Large intestine (tissue), 3 donors: ENCODE results near the gene HMSD. TPM values are rescaled to one million over a fixed set of nuclear protein-coding genes. Genes with fewer than 3 reads are reported as not detected.
"Not testable (repeated sequence)": the region's sequence is repeated elsewhere in the genome, so short reads cannot be mapped to it uniquely, and the experiment has no call there.

Source experiments
- DNase-seq, 2 donors: peaks; one replicate each; pipeline versions ENCODE4 v3.0.0 to v3.0.0-alpha.2; 2013
- H3K27ac ChIP-seq: one replicate; pipeline ENCODE4 v1.5.1; 2013; ENCODE audit warnings: low read length
- H3K27me3 ChIP-seq: 2 replicates; pipeline ENCODE4 v1.6.1; 2013; ENCODE audit warnings: low read length; ENCODE audit not compliant: control insufficient read depth, insufficient read depth
- H3K36me3 ChIP-seq: 2 replicates; pipeline ENCODE4 v1.6.1; 2013; ENCODE audit warnings: low read length; ENCODE audit not compliant: control insufficient read depth, insufficient read depth
- H3K4me1 ChIP-seq: one replicate; pipeline ENCODE4 v1.6.1; 2013; ENCODE audit warnings: low read length; ENCODE audit not compliant: control insufficient read depth, insufficient read depth
- H3K4me3 ChIP-seq: one replicate; pipeline ENCODE4 v1.5.1; 2013; ENCODE audit warnings: low read length
- H3K9me3 ChIP-seq: one replicate; pipeline ENCODE4 v1.6.1; 2013; ENCODE audit warnings: mild to moderate bottlenecking, low read depth, low read length, moderate library complexity; ENCODE audit not compliant: control insufficient read depth
- WGBS: methylation state at CpG from one replicate; pipeline ENCODE4 v1.1.5; 2013; ENCODE audit warnings: low lambda C conversion rate; ENCODE audit not compliant: insufficient coverage; 5-methylcytosine and 5-hydroxymethylcytosine counted together
- polyA plus RNA-seq: library from polyadenylated mRNA; unstranded; fragments of 120-200 nt; gene quantifications from one replicate; pipeline ENCODE4 v1.2.1, GENCODE V29; 2013

HMSD gene
- polyA plus RNA-seq, 1 donor, result 2.5 TPM

DNA sequence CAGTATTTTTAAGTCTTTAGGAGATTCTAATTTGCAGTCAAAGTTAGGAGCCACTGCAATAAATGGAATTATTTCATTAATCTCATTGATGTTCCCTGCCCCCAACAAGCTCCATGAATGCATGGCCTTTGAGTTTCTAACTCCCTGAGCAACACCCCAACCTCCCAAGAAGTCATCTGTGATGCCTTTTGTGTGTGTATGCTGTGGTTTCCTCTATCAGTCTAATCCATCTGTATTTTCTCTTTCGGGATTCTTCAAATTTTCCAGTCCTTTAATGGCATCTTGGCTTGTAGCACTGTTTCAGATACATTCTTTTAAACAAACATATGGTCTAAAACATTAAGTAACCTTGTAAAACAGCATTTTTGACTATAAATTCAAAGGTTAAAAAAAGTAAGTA lies 24.6 kb upstream of the HMSD start:
- Histone ChIP-seq H3K36me3 (no peaks in the 10 kb centered on the region), H3K27ac (no peak overlapping the region), H3K27me3 (no peaks in the 10 kb centered on the region), H3K4me3 (no peak overlapping the region), H3K4me1 (no peaks in the 10 kb centered on the region), H3K9me3 (no peaks in the 10 kb centered on the region)
- no peak for DNase-seq
- 100% methylated on average over 1 of the region's 1 CpG for WGBS

DNA sequence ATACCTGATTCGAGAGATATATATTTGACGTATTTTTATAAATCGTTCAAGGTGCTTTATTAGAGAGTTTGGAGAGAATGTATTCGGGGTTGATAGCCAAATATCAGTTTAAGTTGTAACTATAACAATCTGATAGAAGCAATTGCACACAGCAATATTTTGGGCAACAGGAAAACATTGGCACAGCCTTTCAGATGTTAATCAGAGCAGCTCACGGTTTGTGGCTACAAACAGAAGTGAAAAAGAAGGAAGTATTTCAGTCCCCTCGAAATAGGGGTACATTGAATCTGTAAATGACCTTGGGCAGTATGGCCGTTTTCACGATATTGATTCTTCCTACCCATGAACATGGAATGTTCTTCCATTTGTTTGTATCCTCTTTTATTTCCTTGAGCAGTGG lies 20.8 kb upstream of the HMSD start:
- 93% methylated on average over 4 of the region's 8 CpGs for WGBS
- no peak overlapping the region for H3K4me3 ChIP-seq
- no peaks in the 10 kb centered on the region for H3K9me3 ChIP-seq
- no peak for DNase-seq
- H3K27me3 ChIP-seq, result no peaks in the 10 kb centered on the region
- no peaks in the 10 kb centered on the region for H3K36me3 ChIP-seq
- H3K4me1 ChIP-seq, result no peaks in the 10 kb centered on the region
- no peak overlapping the region for H3K27ac ChIP-seq

DNA sequence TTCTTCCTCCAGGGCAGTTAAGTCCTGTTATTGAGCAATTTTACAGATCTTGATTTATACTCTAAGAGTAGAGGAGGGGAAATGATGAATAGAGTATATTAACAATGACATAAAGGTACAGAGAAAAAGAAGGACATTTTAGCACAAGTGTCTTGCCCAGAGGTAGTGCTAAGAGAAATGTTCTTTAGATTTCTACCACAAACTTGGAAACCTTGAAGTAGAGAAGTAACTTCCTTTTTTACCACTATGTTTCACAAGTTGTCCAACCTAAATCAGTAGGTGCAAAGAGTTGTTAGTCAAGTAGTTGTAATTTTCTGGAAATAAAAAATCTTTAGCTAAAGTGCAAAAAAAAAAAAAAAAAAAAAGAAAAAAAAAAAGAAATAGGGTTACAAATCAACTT lies 19.7 kb upstream of the HMSD start:
- not testable (repeated sequence) for H3K4me1 ChIP-seq, H3K27me3 ChIP-seq, H3K9me3 ChIP-seq, DNase-seq, H3K4me3 ChIP-seq, H3K36me3 ChIP-seq, H3K27ac ChIP-seq

DNA sequence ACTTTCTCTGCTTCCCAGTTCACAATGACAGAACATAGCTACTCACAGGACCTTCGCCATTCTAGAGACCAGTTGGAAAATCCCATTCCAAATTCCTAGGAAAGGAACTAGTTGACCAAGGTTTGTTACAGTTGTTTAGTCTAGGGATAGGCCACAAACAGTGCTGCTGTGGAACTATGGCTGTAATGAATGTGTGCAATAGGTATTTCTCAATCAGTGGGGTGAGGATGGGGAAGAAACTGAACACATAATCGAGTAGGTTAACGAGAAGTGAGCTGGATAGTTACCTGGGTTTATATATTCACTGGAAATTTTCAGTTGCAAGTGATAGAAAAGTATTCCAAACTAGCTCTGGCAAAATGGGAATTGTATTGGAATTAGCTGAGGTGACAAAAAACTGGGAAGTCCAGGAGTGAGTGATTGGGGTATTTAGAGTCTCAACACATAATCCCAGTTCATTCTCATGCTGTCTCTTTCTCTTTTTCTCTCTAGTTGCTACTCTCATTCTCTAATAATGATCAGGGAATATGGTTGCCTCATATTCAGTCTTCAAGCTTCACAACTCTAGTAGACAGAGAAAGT lies 18.2 kb upstream of the HMSD start:
- Histone ChIP-seq H3K4me3 (no peak overlapping the region), H3K36me3 (no peaks in the 10 kb centered on the region), H3K27ac (no peak overlapping the region), H3K4me1 (no peaks in the 10 kb centered on the region), H3K27me3 (no peaks in the 10 kb centered on the region), H3K9me3 (no peaks in the 10 kb centered on the region)
- WGBS, result no CpG with 5 or more reads among the region's 3 CpGs
- no peak for DNase-seq

DNA sequence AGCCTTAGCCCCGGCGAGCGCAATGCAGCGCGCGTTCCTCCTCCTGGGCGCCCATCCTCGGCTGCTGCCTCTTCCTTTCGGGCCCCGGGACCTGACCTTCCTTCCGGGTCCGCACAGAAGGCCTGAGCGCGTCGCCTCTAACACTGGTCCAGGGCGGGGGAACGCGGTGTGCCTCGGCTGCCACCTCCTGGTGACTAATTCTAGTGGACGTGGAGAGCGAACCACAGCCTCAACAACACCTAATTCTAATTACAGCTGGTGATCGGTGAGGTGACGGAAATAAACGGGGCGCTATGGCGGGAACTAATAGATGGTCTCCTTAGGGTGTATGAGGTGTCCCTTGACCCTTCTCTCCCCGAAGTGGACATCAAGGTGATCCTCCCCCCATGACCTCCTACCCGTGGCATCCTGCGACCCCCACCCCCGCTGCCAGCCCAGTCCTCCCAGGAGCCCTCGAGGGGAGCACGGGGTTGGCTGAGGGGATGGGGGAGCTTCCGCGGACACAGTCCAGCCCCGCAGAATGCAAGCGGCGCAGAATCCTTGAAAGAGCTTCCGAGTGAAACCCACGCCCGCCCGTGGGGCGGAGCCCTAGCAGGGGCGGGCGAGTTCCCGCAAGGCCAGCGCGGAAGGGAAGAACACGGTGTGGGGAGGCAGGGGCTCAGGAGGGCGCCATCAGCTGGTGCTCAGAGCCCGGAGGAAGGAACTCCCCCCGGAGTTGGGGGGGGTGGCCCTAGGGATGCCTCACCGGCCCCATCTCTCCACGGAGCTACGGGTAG lies 12.8 kb upstream of the HMSD start:
- Histone ChIP-seq H3K4me1 (no peaks in the 10 kb centered on the region), H3K27ac (no peak overlapping the region), H3K36me3 (no peaks in the 10 kb centered on the region), H3K4me3 (peak overlapping the region; percentile 33), H3K27me3 (peaks cover 24% of the 10 kb centered on the region), H3K9me3 (no peaks in the 10 kb centered on the region)
- peak; percentile 45 to 56 for DNase-seq
- WGBS, result no CpG with 5 or more reads among the region's 54 CpGs

DNA sequence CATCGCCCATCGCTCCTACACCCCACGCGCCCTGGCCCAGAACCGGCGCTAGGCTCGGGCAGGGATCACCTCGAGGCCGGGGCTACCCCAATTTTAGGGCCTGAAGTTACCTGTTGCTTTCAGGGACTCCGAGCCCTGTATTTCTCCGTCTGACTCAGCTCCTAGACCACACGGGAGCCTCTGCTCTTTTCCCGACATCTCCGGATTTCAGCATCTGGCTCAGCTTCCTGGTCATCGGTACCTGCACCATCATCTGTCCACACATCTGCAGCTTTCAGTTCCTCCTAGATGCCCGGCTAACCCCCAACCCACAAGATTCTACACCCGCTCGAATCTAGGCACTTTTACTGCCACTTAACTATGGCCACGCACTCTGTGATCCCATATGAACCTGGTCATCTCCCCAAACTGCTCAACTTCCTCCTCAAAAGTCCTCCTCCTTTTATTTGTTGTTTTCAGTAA lies 12.1 kb upstream of the HMSD start:
- DNase-seq, result no peak
- Histone ChIP-seq H3K36me3 (no peaks in the 10 kb centered on the region), H3K4me1 (no peaks in the 10 kb centered on the region), H3K27ac (no peak overlapping the region), H3K4me3 (peak overlapping the region; percentile 33), H3K9me3 (no peaks in the 10 kb centered on the region), H3K27me3 (peaks cover 24% of the 10 kb centered on the region)
- 67% methylated on average over 6 of the region's 19 CpGs for WGBS

DNA sequence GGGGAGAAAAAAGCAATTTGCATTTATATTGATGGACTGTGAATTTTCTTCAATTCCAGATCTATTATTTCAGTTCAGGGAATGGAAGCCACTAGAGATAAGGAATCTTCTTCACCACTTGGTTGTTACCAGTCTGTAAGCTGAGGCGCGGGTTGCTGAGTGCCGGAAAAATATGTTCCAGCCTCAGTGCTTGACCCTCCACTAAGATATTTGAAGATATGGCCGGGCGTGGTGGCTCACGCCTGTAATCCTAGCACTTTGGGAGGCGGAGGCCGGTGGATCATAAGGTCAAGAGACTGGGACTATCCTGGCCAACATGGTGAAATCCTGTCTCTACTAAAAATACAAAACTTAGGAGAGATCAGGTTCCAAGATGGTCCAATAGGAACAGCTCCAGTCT lies 9.1 kb upstream of the HMSD start:
- no peak overlapping the region for H3K27ac ChIP-seq
- no peaks in the 10 kb centered on the region for H3K9me3 ChIP-seq
- no CpG with 5 or more reads among the region's 8 CpGs for WGBS
- no peak overlapping the region for H3K4me3 ChIP-seq
- H3K36me3 ChIP-seq, result no peaks in the 10 kb centered on the region
- DNase-seq, result no peak
- peaks cover 24% of the 10 kb centered on the region for H3K27me3 ChIP-seq
- H3K4me1 ChIP-seq, result no peaks in the 10 kb centered on the region

DNA sequence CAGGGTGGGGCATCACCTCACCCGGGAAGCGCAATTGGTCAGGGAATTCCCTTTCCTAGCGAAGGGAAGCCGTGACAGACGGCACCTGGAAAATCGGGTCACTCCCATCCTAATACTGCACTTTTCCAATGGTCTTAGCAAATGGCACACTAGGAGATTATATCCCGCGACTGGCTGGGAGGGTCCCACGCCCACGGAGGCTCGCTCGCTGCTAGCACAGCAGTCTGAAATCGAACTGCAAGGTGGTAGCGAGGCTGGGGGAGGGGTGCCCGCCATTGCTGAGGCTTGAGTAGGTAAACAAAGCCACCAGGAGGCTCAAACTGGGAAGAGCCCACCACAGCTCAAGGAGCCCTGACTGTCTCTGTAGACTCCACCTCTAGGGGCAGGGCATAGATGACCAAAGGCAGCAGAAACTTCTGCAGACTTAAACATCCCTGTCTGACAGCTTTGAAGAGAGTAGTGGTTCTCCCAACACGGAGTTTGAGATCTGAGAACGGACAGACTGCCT lies 8.5 kb upstream of the HMSD start:
- not testable (repeated sequence) for H3K4me1 ChIP-seq, H3K4me3 ChIP-seq, H3K36me3 ChIP-seq, DNase-seq, H3K27ac ChIP-seq, H3K9me3 ChIP-seq
- H3K27me3 ChIP-seq, result peaks cover 24% of the 10 kb centered on the region
- no CpG with 5 or more reads among the region's 17 CpGs for WGBS

DNA sequence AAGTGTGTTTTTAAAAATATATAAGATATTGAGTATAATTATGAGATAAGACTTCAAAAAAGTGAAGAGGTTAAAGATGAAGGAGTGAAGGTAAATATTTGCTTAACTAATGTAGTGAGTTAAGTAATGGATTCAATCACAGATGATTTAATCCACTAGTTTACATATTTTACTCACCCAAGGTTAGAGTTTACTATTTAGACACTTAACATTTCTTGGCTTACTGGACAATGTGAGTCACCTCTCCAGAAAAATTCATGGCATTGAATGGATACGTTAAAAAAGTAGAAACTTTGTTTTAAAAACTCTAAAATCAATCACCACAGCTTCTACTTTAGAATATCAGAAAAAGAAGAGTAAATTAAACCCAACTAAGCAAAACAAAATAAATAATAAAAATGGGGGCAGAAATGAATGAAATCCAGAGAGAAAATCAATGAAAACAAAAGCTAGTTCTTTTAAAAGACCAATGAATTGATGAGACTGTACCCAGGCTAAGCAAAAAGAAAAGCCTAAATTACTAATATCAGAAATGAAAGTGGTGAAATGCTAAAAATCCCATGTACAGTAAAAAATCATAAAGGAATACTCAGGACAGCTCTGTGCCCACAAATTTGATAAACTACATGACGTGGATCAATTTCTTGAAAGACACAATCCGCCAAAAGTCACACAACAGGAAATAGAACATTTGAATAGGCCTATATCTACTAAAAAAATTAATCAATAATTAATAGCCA lies 1.9 kb upstream of the HMSD start:
- WGBS, result 89% methylated on average over 1 of the region's 3 CpGs
- no peak overlapping the region for H3K27ac ChIP-seq
- no peak overlapping the region for H3K4me3 ChIP-seq
- DNase-seq, result no peak
- H3K27me3 ChIP-seq, result peaks cover 5% of the 10 kb centered on the region
- no peaks in the 10 kb centered on the region for H3K36me3 ChIP-seq
- H3K9me3 ChIP-seq, result no peaks in the 10 kb centered on the region
- H3K4me1 ChIP-seq, result no peaks in the 10 kb centered on the region

DNA sequence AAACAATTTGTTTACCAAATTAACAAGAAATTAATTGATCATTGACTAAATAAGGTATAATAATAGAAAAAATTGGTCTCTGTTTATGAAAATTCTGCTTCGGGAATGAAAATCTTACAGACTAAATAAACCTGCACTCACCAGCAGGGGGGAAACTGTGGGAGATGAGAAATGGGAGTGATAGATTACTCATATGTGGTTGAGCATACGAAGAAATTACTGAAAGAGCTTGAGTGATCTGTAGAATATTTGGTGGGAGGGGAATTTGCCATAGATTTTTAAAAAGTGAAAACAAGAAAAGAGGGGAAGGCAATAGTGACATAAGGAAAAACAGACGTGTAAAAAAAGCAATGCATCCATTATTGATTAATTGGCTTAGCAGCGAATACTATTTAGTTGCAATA lies 2.2 kb downstream of the HMSD start:
- DNase-seq, result no peak
- H3K9me3 ChIP-seq, result no peaks in the 10 kb centered on the region
- H3K27ac ChIP-seq, result no peak overlapping the region
- 86% methylated on average over 3 of the region's 4 CpGs for WGBS
- H3K27me3 ChIP-seq, result peaks cover 5% of the 10 kb centered on the region
- H3K36me3 ChIP-seq, result no peaks in the 10 kb centered on the region
- no peaks in the 10 kb centered on the region for H3K4me1 ChIP-seq
- H3K4me3 ChIP-seq, result no peak overlapping the region
